ENCODE results near the gene RNPEP. TPM values are rescaled to one million over a fixed set of nuclear protein-coding genes. Genes with fewer than 3 reads are reported as not detected.

Gene RNPEP
- total RNA-seq, 2 donors from 2014 or later, result 46.6 to 73.5 TPM

GRCh38 chr1:202023001-202023433 lies 40.6 kb downstream of the RNPEP start:
- H3K9ac ChIP-seq (ENCODE audit: extremely low read depth, low read length, poor library complexity, severe bottlenecking), result no peak overlapping the region
- no peaks in the 10 kb centered on the region for H3K27me3 ChIP-seq (ENCODE audit: control insufficient read depth, insufficient read depth, low read length, poor library complexity, severe bottlenecking)
- H3K4me3 ChIP-seq (ENCODE audit: low read length), result no peak overlapping the region
- Mint-ChIP-seq H3K27me3 (ENCODE audit: insufficient read depth) (no peaks in the 10 kb centered on the region), H3K4me3 (no peak overlapping the region), H3K4me1 (peaks cover 12% of the 10 kb centered on the region), H3K36me3 (ENCODE audit: low read depth) (no peaks in the 10 kb centered on the region), H3K27ac (no peak overlapping the region), H3K9me3 (no peaks in the 10 kb centered on the region)
- no peak overlapping the region for H3K27ac ChIP-seq (ENCODE audit: low read depth, low read length)
- WGBS, 2 experiments (ENCODE audit: insufficient coverage in 1 of 2, insufficient read length in 1 of 2), result 87 to 88% methylated on average over 2 to 6 of the region's 6 CpGs
- TF ChIP-seq CTCF (conservative IDR thresholded peaks at IDR 0.05), result no peak
- H3K4me1 ChIP-seq (ENCODE audit: control insufficient read depth, insufficient read depth, low read length), result no peaks in the 10 kb centered on the region
- DNase-seq, result no peak
- H3K36me3 ChIP-seq (ENCODE audit: control insufficient read depth, insufficient read depth, low read length), result no peaks in the 10 kb centered on the region
- H3K9me3 ChIP-seq (ENCODE audit: control insufficient read depth, low read length), result no peaks in the 10 kb centered on the region

- Histone ChIP-seq H3K27me3 (ENCODE audit: control insufficient read depth, insufficient read depth, low read length, poor library complexity, severe bottlenecking) (no peaks in the 10 kb centered on the region), H3K27ac (ENCODE audit: low read depth, low read length) (no peak overlapping the region), H3K36me3 (ENCODE audit: control insufficient read depth, insufficient read depth, low read length) (no peaks in the 10 kb centered on the region), H3K9ac (ENCODE audit: extremely low read depth, low read length, poor library complexity, severe bottlenecking) (no peak overlapping the region), H3K9me3 (ENCODE audit: control insufficient read depth, low read length) (no peaks in the 10 kb centered on the region), H3K4me3 (ENCODE audit: low read length) (no peak overlapping the region), H3K4me1 (ENCODE audit: control insufficient read depth, insufficient read depth, low read length) (no peaks in the 10 kb centered on the region)
- no peak for TF ChIP-seq CTCF (conservative IDR thresholded peaks at IDR 0.05)
- Mint-ChIP-seq H3K27ac (no peak overlapping the region), H3K27me3 (ENCODE audit: insufficient read depth) (no peaks in the 10 kb centered on the region), H3K4me1 (peaks cover 14% of the 10 kb centered on the region), H3K4me3 (no peak overlapping the region), H3K36me3 (ENCODE audit: low read depth) (no peaks in the 10 kb centered on the region), H3K9me3 (peaks cover 2% of the 10 kb centered on the region)
- no peak for DNase-seq
- 93 to 95% methylated on average over 4 of the region's 5 CpGs for WGBS, 2 experiments (ENCODE audit: insufficient coverage in 1 of 2, insufficient read length in 1 of 2)
These were observed 46.8 kb downstream of the RNPEP start for GRCh38 chr1:202029171-202029665.

GRCh38 chr1:202029727-202030126 lies 47.3 kb downstream of the RNPEP start:
- H3K36me3 ChIP-seq (ENCODE audit: control insufficient read depth, insufficient read depth, low read length), result no peaks in the 10 kb centered on the region
- WGBS, 2 experiments (ENCODE audit: insufficient coverage in 1 of 2, insufficient read length in 1 of 2), result 94 to 100% methylated on average over 2 of the region's 2 CpGs
- no peak for TF ChIP-seq CTCF (conservative IDR thresholded peaks at IDR 0.05)
- H3K4me3 Mint-ChIP-seq, result no peak overlapping the region
- no peak overlapping the region for H3K9ac ChIP-seq (ENCODE audit: extremely low read depth, low read length, poor library complexity, severe bottlenecking)
- peaks cover 19% of the 10 kb centered on the region for H3K4me1 Mint-ChIP-seq
- H3K27me3 Mint-ChIP-seq (ENCODE audit: insufficient read depth), result no peaks in the 10 kb centered on the region
- peaks cover 2% of the 10 kb centered on the region for H3K9me3 Mint-ChIP-seq
- H3K4me1 ChIP-seq (ENCODE audit: control insufficient read depth, insufficient read depth, low read length), result no peaks in the 10 kb centered on the region
- no peak overlapping the region for H3K27ac ChIP-seq (ENCODE audit: low read depth, low read length)
- H3K27me3 ChIP-seq (ENCODE audit: control insufficient read depth, insufficient read depth, low read length, poor library complexity, severe bottlenecking), result no peaks in the 10 kb centered on the region
- no peak for DNase-seq
- H3K36me3 Mint-ChIP-seq (ENCODE audit: low read depth), result no peaks in the 10 kb centered on the region
- no peak overlapping the region for H3K4me3 ChIP-seq (ENCODE audit: low read length)
- no peak overlapping the region for H3K27ac Mint-ChIP-seq
- no peaks in the 10 kb centered on the region for H3K9me3 ChIP-seq (ENCODE audit: control insufficient read depth, low read length)
